Measurements from ENCODE around the gene ADCY10.
"Not testable (repeated sequence)": the region's sequence is repeated elsewhere in the genome, so short reads cannot be mapped to it uniquely, and the experiment has no call there.

Gene ADCY10

DNA sequence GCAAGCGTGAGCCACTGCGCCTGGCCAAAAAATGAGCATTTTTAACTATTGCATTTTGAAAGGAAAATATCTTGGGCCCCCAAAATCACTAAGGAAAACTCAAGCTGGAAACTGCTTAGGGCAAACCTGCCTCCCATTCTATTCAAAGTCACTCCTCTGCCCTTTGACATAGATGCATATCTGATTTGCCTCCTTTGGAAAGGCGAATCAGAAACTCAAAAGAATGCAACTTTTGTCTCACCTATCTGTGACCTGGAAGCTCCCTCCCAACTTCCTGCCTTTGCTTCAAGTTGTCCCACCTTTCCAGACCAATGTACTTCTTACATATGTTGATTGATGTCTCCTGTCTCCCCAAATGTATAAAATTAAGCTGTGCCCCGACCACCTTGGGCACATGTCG is 83.3 kb downstream of the ADCY10 start:
- H3K36me3 Mint-ChIP-seq; H3K4me1 Mint-ChIP-seq (ENCODE audit: low read depth); H3K27ac Mint-ChIP-seq; H3K27me3 Mint-ChIP-seq; H3K9me3 Mint-ChIP-seq (ENCODE audit: low read depth); H3K4me3 Mint-ChIP-seq: not testable (repeated sequence)

GRCh38 chr1:167829868-167830267 is 84.1 kb downstream of the ADCY10 start:
- Mint-ChIP-seq H3K9me3 (ENCODE audit: low read depth) (no peaks in the 10 kb centered on the region), H3K27me3 (no peaks in the 10 kb centered on the region), H3K27ac (no peak overlapping the region), H3K36me3 (no peaks in the 10 kb centered on the region), H3K4me3 (no peak overlapping the region), H3K4me1 (ENCODE audit: low read depth) (no peaks in the 10 kb centered on the region)

GRCh38 chr1:167826127-167826526 is 87.8 kb downstream of the ADCY10 start:
- Mint-ChIP-seq H3K4me1 (ENCODE audit: low read depth) (no peaks in the 10 kb centered on the region), H3K4me3 (no peak overlapping the region), H3K27me3 (peaks cover 4% of the 10 kb centered on the region), H3K9me3 (ENCODE audit: low read depth) (no peaks in the 10 kb centered on the region), H3K36me3 (no peaks in the 10 kb centered on the region), H3K27ac (no peak overlapping the region)

DNA sequence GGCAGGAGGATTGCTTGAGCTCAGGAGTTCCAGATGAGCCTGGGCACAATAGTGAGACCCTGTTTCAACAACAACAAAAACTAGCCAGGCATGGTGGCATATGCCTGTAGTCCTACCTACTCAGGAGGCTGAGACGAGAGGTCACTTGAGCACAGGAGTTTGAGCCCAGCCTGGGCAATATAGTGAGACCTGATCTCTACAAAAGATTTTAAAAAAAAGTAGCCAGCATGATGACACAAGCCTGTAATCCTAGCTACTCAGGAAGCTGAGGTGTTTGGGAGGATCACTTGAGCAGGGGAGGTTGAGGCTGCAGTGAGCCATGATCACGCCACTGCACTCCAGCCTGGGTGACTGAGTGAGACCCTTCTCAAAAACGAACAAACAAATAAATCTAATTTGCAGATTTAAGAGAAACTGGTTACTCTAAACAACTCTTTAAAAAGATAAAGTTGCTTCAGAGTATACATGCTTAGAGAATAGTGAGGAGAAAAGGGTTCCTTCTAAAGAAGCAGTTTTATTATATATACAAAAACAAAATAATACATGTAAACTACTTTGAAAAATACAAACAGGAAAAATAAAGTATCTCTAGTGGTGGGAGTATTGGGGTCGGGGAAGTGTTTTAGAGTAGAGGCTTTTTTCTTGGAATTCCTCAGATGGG is 88.4 kb downstream of the ADCY10 start:
- H3K36me3 Mint-ChIP-seq, result no peaks in the 10 kb centered on the region
- H3K4me1 Mint-ChIP-seq (ENCODE audit: low read depth), result no peaks in the 10 kb centered on the region
- H3K27me3 Mint-ChIP-seq, result peaks cover 4% of the 10 kb centered on the region
- H3K9me3 Mint-ChIP-seq (ENCODE audit: low read depth), result no peaks in the 10 kb centered on the region
- H3K4me3 Mint-ChIP-seq, result no peak overlapping the region
- no peak overlapping the region for H3K27ac Mint-ChIP-seq

- H3K4me1 Mint-ChIP-seq (ENCODE audit: low read depth), result peaks cover 4% of the 10 kb centered on the region
- H3K9me3 Mint-ChIP-seq (ENCODE audit: low read depth), result no peaks in the 10 kb centered on the region
- peaks cover 2% of the 10 kb centered on the region for H3K36me3 Mint-ChIP-seq
- peaks cover 9% of the 10 kb centered on the region for H3K27me3 Mint-ChIP-seq
- H3K27ac Mint-ChIP-seq, result no peak overlapping the region
- H3K4me3 Mint-ChIP-seq, result no peak overlapping the region
Observed at GRCh38 chr1:167824163-167824794, 89.7 kb downstream of the ADCY10 start.

DNA sequence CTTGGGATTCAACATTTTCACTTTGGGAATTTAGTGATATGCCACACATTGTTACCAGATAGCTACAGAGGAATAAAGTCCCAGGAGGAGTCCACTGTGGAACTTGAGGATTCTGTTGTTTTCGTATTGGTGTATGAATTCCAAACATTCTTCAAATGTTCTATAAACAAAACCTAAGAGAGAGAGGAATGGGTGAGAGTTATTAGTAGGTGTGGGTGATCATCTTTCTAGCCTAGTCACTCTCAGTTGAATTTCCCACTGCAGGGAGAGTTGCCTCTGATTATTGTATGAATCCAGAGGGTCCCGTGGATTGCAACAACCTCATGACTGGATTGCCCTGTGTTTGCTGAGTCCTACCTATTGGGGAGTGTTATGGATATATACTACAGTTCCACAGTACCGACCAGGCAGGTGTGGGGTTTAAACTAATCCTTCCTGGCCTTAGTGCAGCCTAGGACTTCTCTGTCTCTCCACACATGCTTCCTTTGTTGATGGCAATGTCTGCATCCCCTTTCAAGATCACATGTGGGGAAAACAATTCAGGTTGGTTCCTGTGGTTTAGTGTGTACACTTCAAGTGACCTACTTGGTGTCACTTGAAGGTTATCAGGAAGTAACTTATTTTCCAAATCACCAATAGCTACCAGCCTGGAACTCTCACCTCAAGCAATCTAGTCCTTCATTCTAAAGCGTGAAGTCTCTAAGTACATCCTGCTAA is 91.8 kb downstream of the ADCY10 start:
- H3K27me3 Mint-ChIP-seq, result peaks cover 9% of the 10 kb centered on the region
- peaks cover 2% of the 10 kb centered on the region for H3K36me3 Mint-ChIP-seq
- H3K4me1 Mint-ChIP-seq (ENCODE audit: low read depth), result peaks cover 4% of the 10 kb centered on the region
- H3K9me3 Mint-ChIP-seq (ENCODE audit: low read depth), result no peaks in the 10 kb centered on the region
- H3K27ac Mint-ChIP-seq, result no peak overlapping the region
- H3K4me3 Mint-ChIP-seq, result no peak overlapping the region

DNA sequence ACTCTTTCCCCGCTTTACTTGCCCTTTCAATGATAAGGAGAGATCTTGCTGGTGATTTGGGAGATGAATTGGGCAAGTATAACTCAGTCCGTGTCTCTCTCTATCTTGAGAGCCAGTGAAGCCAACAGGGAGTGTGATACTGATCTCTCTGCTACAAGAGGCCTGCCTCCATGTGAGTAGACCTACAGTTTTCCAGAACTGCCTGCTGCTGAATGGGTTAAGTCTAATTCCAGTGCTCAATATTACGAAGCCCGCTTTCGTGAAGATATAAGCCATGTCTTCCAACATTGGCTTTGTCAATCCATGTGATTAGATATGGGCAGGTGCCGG is 92.6 kb downstream of the ADCY10 start:
- Mint-ChIP-seq H3K27me3 (peaks cover 9% of the 10 kb centered on the region), H3K4me3 (no peak overlapping the region), H3K4me1 (ENCODE audit: low read depth) (peaks cover 4% of the 10 kb centered on the region), H3K27ac (no peak overlapping the region), H3K36me3 (peaks cover 2% of the 10 kb centered on the region), H3K9me3 (ENCODE audit: low read depth) (no peaks in the 10 kb centered on the region)

DNA sequence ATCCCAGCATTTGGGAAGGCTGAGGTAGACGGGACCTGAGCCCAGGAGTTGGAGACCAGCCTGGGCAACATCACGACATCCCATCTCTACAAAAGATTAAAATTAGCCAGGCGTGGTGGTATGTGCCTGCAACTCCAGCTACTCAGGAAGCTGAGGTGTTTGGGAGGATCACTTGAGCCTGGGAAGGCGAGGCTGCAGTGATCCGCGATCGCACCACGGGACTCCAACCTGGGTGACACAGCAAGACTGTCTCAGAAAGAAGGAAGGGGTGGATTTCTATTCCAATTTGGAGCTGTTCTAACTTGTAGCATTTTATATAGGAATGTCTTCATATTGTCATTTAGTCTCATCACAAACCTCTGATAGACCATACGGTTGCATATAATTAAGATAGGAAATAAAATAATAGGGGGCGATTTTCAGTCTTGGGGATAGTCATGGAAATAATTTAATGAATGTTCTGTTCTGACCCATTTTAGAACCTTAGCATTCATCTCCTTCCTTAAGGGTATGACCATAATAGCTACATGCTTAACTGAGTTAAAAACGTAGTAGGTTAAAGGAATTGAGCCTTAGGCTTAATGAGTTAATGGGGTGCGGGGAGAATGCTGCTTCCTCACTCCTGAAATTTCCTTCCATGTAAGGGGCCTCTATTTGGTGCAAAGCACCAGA is 93.1 kb downstream of the ADCY10 start:
- peaks cover 4% of the 10 kb centered on the region for H3K36me3 Mint-ChIP-seq
- peaks cover 4% of the 10 kb centered on the region for H3K4me1 Mint-ChIP-seq (ENCODE audit: low read depth)
- H3K4me3 Mint-ChIP-seq, result no peak overlapping the region
- H3K27ac Mint-ChIP-seq, result no peak overlapping the region
- peaks cover 2% of the 10 kb centered on the region for H3K9me3 Mint-ChIP-seq (ENCODE audit: low read depth)
- peaks cover 9% of the 10 kb centered on the region for H3K27me3 Mint-ChIP-seq

GRCh38 chr1:167819849-167820683 is 93.9 kb downstream of the ADCY10 start:
- H3K4me1 Mint-ChIP-seq (ENCODE audit: low read depth), result peaks cover 4% of the 10 kb centered on the region
- peaks cover 9% of the 10 kb centered on the region for H3K27me3 Mint-ChIP-seq
- H3K4me3 Mint-ChIP-seq, result peak overlapping the region; percentile 74
- peaks cover 10% of the 10 kb centered on the region for H3K9me3 Mint-ChIP-seq (ENCODE audit: low read depth)
- peak overlapping the region; percentile 19 for H3K27ac Mint-ChIP-seq
- peaks cover 8% of the 10 kb centered on the region for H3K36me3 Mint-ChIP-seq

GRCh38 chr1:167815650-167816049 is 98.3 kb downstream of the ADCY10 start:
- Mint-ChIP-seq H3K4me3 (no peak overlapping the region), H3K27me3 (peaks cover 5% of the 10 kb centered on the region), H3K9me3 (ENCODE audit: low read depth) (peaks cover 37% of the 10 kb centered on the region), H3K27ac (no peak overlapping the region), H3K4me1 (ENCODE audit: low read depth) (peaks cover 4% of the 10 kb centered on the region), H3K36me3 (peaks cover 19% of the 10 kb centered on the region)

DNA sequence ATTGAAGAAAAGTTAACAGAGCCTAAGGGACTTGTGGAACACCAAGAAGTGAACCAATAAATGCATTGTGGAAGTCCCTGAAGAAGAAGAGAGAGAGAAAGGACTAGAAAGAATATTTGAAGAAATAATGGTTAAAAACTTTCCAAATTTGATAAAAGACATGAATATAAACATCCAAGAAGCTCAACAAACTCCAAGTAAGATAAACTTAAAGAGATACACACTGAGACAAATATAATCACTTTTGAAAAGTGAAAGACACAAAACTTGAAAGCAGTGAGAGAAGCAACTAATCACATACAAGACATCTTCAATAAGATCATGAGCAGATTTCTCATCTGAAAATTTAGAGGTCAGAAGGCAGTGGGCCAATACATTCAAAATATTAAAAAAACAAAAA is 101.0 kb downstream of the ADCY10 start:
- peaks cover 37% of the 10 kb centered on the region for H3K9me3 Mint-ChIP-seq (ENCODE audit: low read depth)

GRCh38 chr1:167808690-167809089 is 105.2 kb downstream of the ADCY10 start:
- H3K36me3 Mint-ChIP-seq, result peaks cover 10% of the 10 kb centered on the region
- H3K4me1 Mint-ChIP-seq (ENCODE audit: low read depth), result peaks cover 19% of the 10 kb centered on the region
- peaks cover 1% of the 10 kb centered on the region for H3K27me3 Mint-ChIP-seq
- no peak overlapping the region for H3K27ac Mint-ChIP-seq
- peaks cover 18% of the 10 kb centered on the region for H3K9me3 Mint-ChIP-seq (ENCODE audit: low read depth)
- H3K4me3 Mint-ChIP-seq, result no peak overlapping the region

More for the DNA sequence above, 101.0 kb downstream of the ADCY10 start:
- peaks cover 17% of the 10 kb centered on the region for H3K36me3 Mint-ChIP-seq
- H3K27ac Mint-ChIP-seq, result no peak overlapping the region
- H3K27me3 Mint-ChIP-seq, result peaks cover 1% of the 10 kb centered on the region
- H3K4me3 Mint-ChIP-seq, result no peak overlapping the region
- no peaks in the 10 kb centered on the region for H3K4me1 Mint-ChIP-seq (ENCODE audit: low read depth)

DNA sequence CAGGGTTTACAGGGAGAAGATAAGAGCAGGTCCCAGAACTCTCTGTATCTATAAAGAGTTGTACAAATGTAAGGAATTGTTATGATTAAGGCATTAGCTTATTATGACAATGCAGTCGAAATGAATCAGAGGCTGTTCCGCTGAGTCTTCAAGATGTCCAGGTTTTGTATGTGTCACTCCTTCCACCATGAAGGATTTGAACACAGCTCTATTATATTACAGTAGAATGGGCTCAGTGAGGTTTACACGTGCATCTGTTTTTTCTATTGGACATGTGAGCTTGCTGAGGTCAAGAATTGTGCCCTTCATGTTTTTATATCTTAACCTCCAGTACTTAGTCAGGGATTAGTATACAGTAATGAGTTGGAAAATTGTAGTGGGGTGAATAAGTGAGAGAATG is 105.8 kb downstream of the ADCY10 start:
- Mint-ChIP-seq H3K27me3 (peaks cover 1% of the 10 kb centered on the region), H3K36me3 (peaks cover 10% of the 10 kb centered on the region), H3K9me3 (ENCODE audit: low read depth) (peaks cover 14% of the 10 kb centered on the region), H3K27ac (no peak overlapping the region), H3K4me1 (ENCODE audit: low read depth) (peaks cover 24% of the 10 kb centered on the region), H3K4me3 (no peak overlapping the region)

GRCh38 chr1:167806676-167807075 is 107.3 kb downstream of the ADCY10 start:
- not testable (repeated sequence) for H3K27me3 Mint-ChIP-seq, H3K4me3 Mint-ChIP-seq
- H3K4me1 Mint-ChIP-seq (ENCODE audit: low read depth), result peaks cover 24% of the 10 kb centered on the region

More at GRCh38 chr1:167806676-167807075, 107.3 kb downstream of the ADCY10 start:
- H3K9me3 Mint-ChIP-seq (ENCODE audit: low read depth); H3K36me3 Mint-ChIP-seq; H3K27ac Mint-ChIP-seq: not testable (repeated sequence)
